ENCODE data around the gene FALEC. TPM values are rescaled to one million over a fixed set of nuclear protein-coding genes. Genes with fewer than 3 reads are reported as not detected.

Gene FALEC
- total RNA-seq, 1 donor from 2014 or later, result 1.2 TPM

GRCh38 chr1:150582371-150582770 is 66.8 kb downstream of the FALEC start:
- TF ChIP-seq CTCF (IDR thresholded peaks at IDR 0.05; ENCODE audit: unreplicated experiment), result no peak
- no peak for DNase-seq (ENCODE audit: low spot score)
- Mint-ChIP-seq H3K27ac (ENCODE audit: unreplicated experiment) (no peak overlapping the region), H3K9me3 (ENCODE audit: unreplicated experiment) (no peaks in the 10 kb centered on the region), H3K36me3 (ENCODE audit: low read depth, unreplicated experiment) (peaks cover 15% of the 10 kb centered on the region), H3K4me3 (ENCODE audit: unreplicated experiment) (no peak overlapping the region), H3K4me1 (ENCODE audit: unreplicated experiment) (peaks cover 13% of the 10 kb centered on the region), H3K27me3 (ENCODE audit: unreplicated experiment) (peaks cover 18% of the 10 kb centered on the region)

Small RNA genes within 50 kb of the gene (microRNA-seq; reads per million reads assigned to microRNA genes)
- not detected for gene MIR4257 (ENCODE audit: unreplicated experiment)
- not detected for gene MIR6878 (ENCODE audit: unreplicated experiment)

Other genes with a start within 250 kb of the FALEC start
- gene APH1A, start 246.7 kb upstream of the FALEC start, total RNA-seq (ENCODE audit: unreplicated experiment), result 333 TPM
- gene C1orf54, start 243.0 kb upstream of the FALEC start, total RNA-seq (ENCODE audit: unreplicated experiment), result 411 TPM
- gene CIART, start 233.2 kb upstream of the FALEC start, total RNA-seq (ENCODE audit: unreplicated experiment), result 9.1 TPM
- 63.1 TPM for gene MRPS21, start 221.9 kb upstream of the FALEC start, total RNA-seq (ENCODE audit: unreplicated experiment)
- 78.4 TPM for gene PRPF3, start 194.2 kb upstream of the FALEC start, total RNA-seq (ENCODE audit: unreplicated experiment)
- 29.6 TPM for gene RPRD2, start 151.6 kb upstream of the FALEC start, total RNA-seq (ENCODE audit: unreplicated experiment)
- 16.6 TPM for gene TARS2, start 28.3 kb upstream of the FALEC start, total RNA-seq (ENCODE audit: unreplicated experiment)
- gene ECM1, start 7.6 kb upstream of the FALEC start, total RNA-seq (ENCODE audit: unreplicated experiment), result 637 TPM
- gene ADAMTSL4, start 33.7 kb downstream of the FALEC start, total RNA-seq (ENCODE audit: unreplicated experiment), result 0.36 TPM
- gene MCL1, start 63.9 kb downstream of the FALEC start, total RNA-seq (ENCODE audit: unreplicated experiment), result 193 TPM
- gene ENSA, start 113.9 kb downstream of the FALEC start, total RNA-seq (ENCODE audit: unreplicated experiment), result 200 TPM
- 21.5 TPM for gene GOLPH3L, start 181.4 kb downstream of the FALEC start, total RNA-seq (ENCODE audit: unreplicated experiment)
- gene HORMAD1, start 205.1 kb downstream of the FALEC start, total RNA-seq (ENCODE audit: unreplicated experiment), result not detected